Loucy (cell line): ENCODE measurements around the gene ITPKB.
"Not testable (repeated sequence)": the region's sequence is repeated elsewhere in the genome, so short reads cannot be mapped to it uniquely, and the experiment has no call there.

Experiments used
- H2AFZ ChIP-seq: fragments of 200-600 bp; sonication (generic); 2 replicates; pipeline ENCODE4 v1.6.0; 2016; ENCODE audit warnings: antibody characterized with exemption, mild to moderate bottlenecking, low read length, moderate library complexity
- H3F3A ChIP-seq: fragments of 200-600 bp; 2 replicates; pipeline ENCODE4 v1.6.0; 2016; ENCODE audit warnings: antibody characterized with exemption, low read depth, mild to moderate bottlenecking
- H3K27me3 ChIP-seq: fragments of 200-600 bp; sonication (generic); 2 replicates; pipeline ENCODE4 v1.6.1; 2014; ENCODE audit warnings: low read length, mild to moderate bottlenecking; ENCODE audit not compliant: insufficient read depth, poor library complexity, severe bottlenecking
- H3K36me3 ChIP-seq: fragments of 200-600 bp; sonication (generic); 2 replicates; pipeline ENCODE4 v1.6.1; 2016; ENCODE audit warnings: low read length; ENCODE audit not compliant: insufficient read depth
- H3K4me1 ChIP-seq: fragments of 200-600 bp; sonication (generic); 2 replicates; pipeline ENCODE4 v1.5.1; 2014; ENCODE audit warnings: low read length, mild to moderate bottlenecking; ENCODE audit not compliant: insufficient read depth, poor library complexity, severe bottlenecking
- H3K4me2 ChIP-seq: fragments of 200-600 bp; sonication (generic); 2 replicates; pipeline ENCODE4 v1.6.0; 2014; ENCODE audit warnings: antibody characterized with exemption, low read length, low read depth, mild to moderate bottlenecking; ENCODE audit not compliant: poor library complexity, severe bottlenecking
- H3K4me3 ChIP-seq: fragments of 200-600 bp; sonication (generic); 2 replicates; pipeline ENCODE4 v1.5.1; 2014; ENCODE audit warnings: low read length, mild to moderate bottlenecking, mixed read lengths; ENCODE audit not compliant: poor library complexity, severe bottlenecking
- H3K79me2 ChIP-seq: fragments of 200-600 bp; sonication (generic); 2 replicates; pipeline ENCODE4 v1.6.1; 2014; ENCODE audit warnings: low read length; ENCODE audit not compliant: insufficient read depth
- H3K9ac ChIP-seq: fragments of 200-600 bp; sonication (generic); 2 replicates; pipeline ENCODE4 v1.6.0; 2014; ENCODE audit warnings: mild to moderate bottlenecking, low read depth, low read length, moderate library complexity; ENCODE audit not compliant: poor library complexity, severe bottlenecking
- H3K9me2 ChIP-seq: fragments of 200-600 bp; sonication (generic); replicated peaks from 2 replicates; pipeline ENCODE4 v1.6.1; 2016; ENCODE audit warnings: low read depth, low read length, mixed read lengths
- H3K9me3 ChIP-seq: fragments of 200-600 bp; sonication (generic); 2 replicates; pipeline ENCODE4 v1.6.1; 2014; ENCODE audit warnings: mild to moderate bottlenecking, antibody characterized with exemption, low read length, low read depth; ENCODE audit not compliant: insufficient read depth
- H4K20me1 ChIP-seq: fragments of 200-600 bp; sonication (generic); 2 replicates; pipeline ENCODE4 v1.6.0; 2014; ENCODE audit warnings: antibody characterized with exemption, low read length, mild to moderate bottlenecking; ENCODE audit not compliant: insufficient read depth, poor library complexity, severe bottlenecking
- EZH2phosphoT487 ChIP-seq: fragments of 200-600 bp; IDR thresholded peaks from 2 replicates; pipeline ENCODE4 v1.6.1; 2018; ENCODE audit warnings: antibody characterized with exemption, mild to moderate bottlenecking, moderate library complexity, borderline replicate concordance
- TF ChIP-seq, protein P1 (sequence below): fragments of 200-600 bp; sonication (generic); conservative IDR thresholded peaks from 2 replicates; pipeline ENCODE4 v1.5.1; 2014; ENCODE audit warnings: mild to moderate bottlenecking, antibody characterized with exemption, low read length

ITPKB gene

DNA sequence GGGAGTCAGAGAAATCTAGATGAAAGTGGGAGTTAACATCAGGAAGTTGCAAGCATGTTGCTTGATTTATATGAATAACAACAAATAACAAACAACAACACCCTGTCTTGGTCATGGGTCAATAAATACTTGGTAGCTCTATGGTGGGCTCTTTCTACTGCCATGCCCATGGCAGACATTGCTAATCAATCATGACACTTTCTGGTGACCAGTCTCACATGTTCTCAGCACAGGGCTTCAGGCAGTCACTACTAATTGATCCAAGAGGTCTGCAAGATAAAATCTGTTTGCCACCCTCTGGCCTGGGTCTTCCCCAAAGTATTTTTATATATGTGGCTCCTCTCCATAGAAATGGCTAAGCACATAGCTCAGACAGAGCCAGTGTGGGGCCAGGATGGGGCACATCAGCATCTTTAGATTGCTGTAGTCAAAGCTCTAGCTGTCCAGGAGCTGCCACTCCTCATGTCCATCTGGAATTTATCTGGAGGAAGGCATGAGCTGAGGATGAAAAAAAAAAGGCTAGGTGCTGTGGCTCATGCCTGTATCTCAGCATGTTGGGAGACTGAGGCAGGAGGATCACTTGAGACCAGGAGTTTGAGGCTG lies 139.3 kb downstream of the ITPKB start:
- no peaks in the 10 kb centered on the region for H3K9me2 ChIP-seq
- H2AFZ ChIP-seq: no peak overlapping the region
- no peak overlapping the region for H3K4me3 ChIP-seq
- H3K9me3 ChIP-seq: no peaks in the 10 kb centered on the region
- no peaks in the 10 kb centered on the region for H3K27me3 ChIP-seq
- no peak overlapping the region for H3K9ac ChIP-seq
- no peaks in the 10 kb centered on the region for H3K36me3 ChIP-seq
- no peaks in the 10 kb centered on the region for H3K79me2 ChIP-seq
- peaks cover 5% of the 10 kb centered on the region for H3K4me1 ChIP-seq
- H3K4me2 ChIP-seq: no peak overlapping the region
- H3F3A ChIP-seq: no peaks in the 10 kb centered on the region
- H4K20me1 ChIP-seq: no peaks in the 10 kb centered on the region
- no peak for TF ChIP-seq EZH2phosphoT487
- TF ChIP-seq, protein P1, sequence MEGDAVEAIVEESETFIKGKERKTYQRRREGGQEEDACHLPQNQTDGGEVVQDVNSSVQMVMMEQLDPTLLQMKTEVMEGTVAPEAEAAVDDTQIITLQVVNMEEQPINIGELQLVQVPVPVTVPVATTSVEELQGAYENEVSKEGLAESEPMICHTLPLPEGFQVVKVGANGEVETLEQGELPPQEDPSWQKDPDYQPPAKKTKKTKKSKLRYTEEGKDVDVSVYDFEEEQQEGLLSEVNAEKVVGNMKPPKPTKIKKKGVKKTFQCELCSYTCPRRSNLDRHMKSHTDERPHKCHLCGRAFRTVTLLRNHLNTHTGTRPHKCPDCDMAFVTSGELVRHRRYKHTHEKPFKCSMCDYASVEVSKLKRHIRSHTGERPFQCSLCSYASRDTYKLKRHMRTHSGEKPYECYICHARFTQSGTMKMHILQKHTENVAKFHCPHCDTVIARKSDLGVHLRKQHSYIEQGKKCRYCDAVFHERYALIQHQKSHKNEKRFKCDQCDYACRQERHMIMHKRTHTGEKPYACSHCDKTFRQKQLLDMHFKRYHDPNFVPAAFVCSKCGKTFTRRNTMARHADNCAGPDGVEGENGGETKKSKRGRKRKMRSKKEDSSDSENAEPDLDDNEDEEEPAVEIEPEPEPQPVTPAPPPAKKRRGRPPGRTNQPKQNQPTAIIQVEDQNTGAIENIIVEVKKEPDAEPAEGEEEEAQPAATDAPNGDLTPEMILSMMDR: no peak

DNA sequence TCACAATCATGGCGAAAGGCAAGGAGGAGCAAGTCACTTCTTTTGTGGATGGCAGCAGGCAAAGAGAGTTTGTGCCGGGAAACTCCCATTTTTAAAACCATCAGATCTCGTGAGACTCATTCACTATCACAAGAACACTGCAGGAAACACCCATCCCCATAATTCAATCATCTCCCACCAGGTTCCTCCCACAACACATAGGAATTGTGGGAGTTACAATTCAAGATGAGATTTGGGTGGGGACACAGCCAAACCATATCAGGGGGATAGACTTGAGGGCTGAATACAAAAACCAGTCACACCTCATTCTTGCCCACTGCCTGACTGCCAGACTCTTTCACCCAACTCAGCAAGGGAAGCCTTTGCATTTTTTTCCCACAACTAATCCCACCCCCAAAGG lies 140.1 kb downstream of the ITPKB start:
- not testable (repeated sequence) for H3K4me2 ChIP-seq, H3K27me3 ChIP-seq, H3K4me1 ChIP-seq, H3F3A ChIP-seq, H3K9me2 ChIP-seq, H2AFZ ChIP-seq, H3K4me3 ChIP-seq, H4K20me1 ChIP-seq, H3K79me2 ChIP-seq, H3K36me3 ChIP-seq, H3K9me3 ChIP-seq, H3K9ac ChIP-seq

DNA sequence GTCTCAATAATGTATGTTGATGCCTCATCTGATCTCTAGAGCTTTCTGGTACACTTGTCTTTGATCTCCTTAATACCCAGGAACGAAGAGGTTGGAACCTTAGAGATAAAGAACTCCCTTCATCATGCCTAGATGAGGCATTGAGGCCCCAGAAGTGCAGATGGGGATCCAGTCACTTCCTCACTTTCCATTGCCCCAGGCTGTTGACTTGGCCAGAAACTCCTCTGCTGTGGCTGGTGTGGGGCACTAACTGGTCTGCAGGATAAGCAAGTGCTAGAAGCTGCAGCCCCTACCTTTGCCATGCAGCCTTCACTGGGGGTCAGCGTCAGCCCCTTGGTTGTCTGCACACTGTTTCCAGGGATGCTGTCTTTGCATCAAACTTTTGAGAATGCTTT lies 140.6 kb downstream of the ITPKB start:
- Histone ChIP-seq H3K4me1 (peaks cover 5% of the 10 kb centered on the region), H2AFZ (no peak overlapping the region), H3K27me3 (no peaks in the 10 kb centered on the region), H3F3A (no peaks in the 10 kb centered on the region), H4K20me1 (no peaks in the 10 kb centered on the region), H3K9me2 (no peaks in the 10 kb centered on the region), H3K9ac (no peak overlapping the region), H3K9me3 (no peaks in the 10 kb centered on the region), H3K79me2 (no peaks in the 10 kb centered on the region), H3K4me2 (no peak overlapping the region), H3K36me3 (no peaks in the 10 kb centered on the region), H3K4me3 (no peak overlapping the region)
- TF ChIP-seq, protein P1: no peak
- no peak for TF ChIP-seq EZH2phosphoT487
